HG02973 (cell line): Measurements from ENCODE around the gene STT3B.

Experiments
- ATAC-seq: cut with Tn5 transposase; IDR thresholded peaks from one replicate; pipeline ENCODE4 v1.9.1; 2021; ENCODE audit warnings: moderate library complexity; ENCODE audit not compliant: unreplicated experiment

STT3B gene

GRCh38 chr3:31550452-31551251 lies 17.9 kb downstream of the STT3B start:
- no peak for ATAC-seq

- ATAC-seq: no peak
Measured at GRCh38 chr3:31551646-31552045, 18.9 kb downstream of the STT3B start.

GRCh38 chr3:31552103-31552502 lies 19.4 kb downstream of the STT3B start:
- ATAC-seq: no peak

GRCh38 chr3:31553258-31553657 lies 20.5 kb downstream of the STT3B start:
- ATAC-seq: no peak

GRCh38 chr3:31555204-31555603 lies 22.5 kb downstream of the STT3B start:
- no peak for ATAC-seq

GRCh38 chr3:31559872-31560534 lies 27.3 kb downstream of the STT3B start:
- ATAC-seq: no peak

- no peak for ATAC-seq
Measured at GRCh38 chr3:31561891-31562290, 29.2 kb downstream of the STT3B start.

- no peak for ATAC-seq
Measured at GRCh38 chr3:31562525-31562924, 29.8 kb downstream of the STT3B start.

- ATAC-seq: no peak
Measured at GRCh38 chr3:31565288-31565687, 32.6 kb downstream of the STT3B start.

GRCh38 chr3:31567036-31567435 lies 34.3 kb downstream of the STT3B start:
- ATAC-seq: peak; percentile 65

- no peak for ATAC-seq
Measured at GRCh38 chr3:31568649-31569048, 35.9 kb downstream of the STT3B start.

- no peak for ATAC-seq
Measured at GRCh38 chr3:31571325-31571724, 38.6 kb downstream of the STT3B start.

- ATAC-seq: no peak
Measured at GRCh38 chr3:31572236-31573004, 39.7 kb downstream of the STT3B start.

- ATAC-seq: peak; percentile 41
Measured at GRCh38 chr3:31573036-31573779, 40.5 kb downstream of the STT3B start.

- ATAC-seq: no peak
Measured at GRCh38 chr3:31575448-31575847, 42.7 kb downstream of the STT3B start.

GRCh38 chr3:31576521-31576920 lies 43.8 kb downstream of the STT3B start:
- ATAC-seq: no peak

- ATAC-seq: no peak
Measured at GRCh38 chr3:31577232-31577631, 44.5 kb downstream of the STT3B start.

- no peak for ATAC-seq
Measured at GRCh38 chr3:31579828-31580227, 47.1 kb downstream of the STT3B start.

- no peak for ATAC-seq
Measured at GRCh38 chr3:31580645-31581044, 47.9 kb downstream of the STT3B start.

GRCh38 chr3:31581660-31582059 lies 48.9 kb downstream of the STT3B start:
- no peak for ATAC-seq

- no peak for ATAC-seq
Measured at GRCh38 chr3:31589228-31589627, 56.5 kb downstream of the STT3B start.
